Mucosa of descending colon (tissue), 3 donors: ENCODE results near the gene SH2D4B. TPM values are rescaled to one million over a fixed set of nuclear protein-coding genes. Genes with fewer than 3 reads are reported as not detected.

Experiments used
- ATAC-seq: fragments of 200-7000 bp; cut with Tn5 transposase; one replicate; pipeline ENCODE4 v1.9.1; 2020; ENCODE audit warnings: mild to moderate bottlenecking, moderate library complexity
- DNase-seq, 3 donors: peaks; one replicate each; pipeline ENCODE4 v3.0.0-alpha.2; 2020
- H3K36me3 ChIP-seq: fragments of 200-600 bp; one replicate; pipeline ENCODE4 v1.8.0; 2021; ENCODE audit warnings: low read depth, mild to moderate bottlenecking
- H3K4me1 ChIP-seq: fragments of 200-600 bp; one replicate; pipeline ENCODE4 v1.8.0; 2021; ENCODE audit warnings: low read depth, mild to moderate bottlenecking
- H3K4me3 ChIP-seq: fragments of 200-600 bp; one replicate; pipeline ENCODE4 v1.8.0; 2021; ENCODE audit warnings: mild to moderate bottlenecking
- H3K9me3 ChIP-seq: fragments of 200-600 bp; one replicate; pipeline ENCODE4 v1.8.0; 2021; ENCODE audit warnings: mild to moderate bottlenecking
- CTCF ChIP-seq: fragments of 200-600 bp; IDR thresholded peaks from one replicate; pipeline ENCODE4 v1.8.0; 2022; ENCODE audit warnings: antibody characterized with exemption, mild to moderate bottlenecking
- intact Hi-C, 2 donors: fragments of 100-400 bp; cut with DNase I in 1 of 2; cut with micrococcal nuclease in 1 of 2; formaldehyde crosslinking; loops; one replicate each; pipeline versions ENCODE4 v1.11.0 to v1.11.1; 2022; cut with DNase I, micrococcal nuclease
- total RNA-seq, 3 donors: library from RNA; stranded (reverse); fragmentation: NEBNext Ultra II Directional in 2 of 3; extraction: Animal tissue kit (Norgen Biotek cat#: 25700) in 2 of 3; gene quantifications; one replicate each; pipeline versions ENCODE4 v1.2.1 to v1.2.4, GENCODE V29; 2021 to 2023
- donor health status: DM: no; HTN: no; CAD: no; lungs with moderate emphysema.
- donor health status: DM: no; HTN: no; CAD: no.
- donor health status: DM: no; HTN: yes; CAD: no.

Gene SH2D4B
- total RNA-seq, 3 donors from 2014 or later = not detected

GRCh38 chr10:80602881-80603280 lies 65.2 kb downstream of the SH2D4B start:
- H3K4me3 ChIP-seq = no peak overlapping the region
- no peaks in the 10 kb centered on the region for H3K4me1 ChIP-seq
- DNase-seq (no peak), ATAC-seq (no peak)
- intact Hi-C loops = no loop called here
- no peaks in the 10 kb centered on the region for H3K36me3 ChIP-seq
- no peak for TF ChIP-seq CTCF
- H3K9me3 ChIP-seq = no peaks in the 10 kb centered on the region

GRCh38 chr10:80603516-80603915 lies 65.8 kb downstream of the SH2D4B start:
- Histone ChIP-seq H3K9me3 (no peaks in the 10 kb centered on the region), H3K36me3 (no peaks in the 10 kb centered on the region), H3K4me3 (no peak overlapping the region), H3K4me1 (no peaks in the 10 kb centered on the region)
- no peak for TF ChIP-seq CTCF
- ATAC-seq (no peak), DNase-seq (no peak)
- intact Hi-C loops = no loop called here

GRCh38 chr10:80608706-80609105 lies 71.0 kb downstream of the SH2D4B start:
- no peaks in the 10 kb centered on the region for H3K36me3 ChIP-seq
- ATAC-seq (no peak), DNase-seq (no peak)
- no peaks in the 10 kb centered on the region for H3K9me3 ChIP-seq
- no peak for TF ChIP-seq CTCF
- no peaks in the 10 kb centered on the region for H3K4me1 ChIP-seq
- intact Hi-C loops = no loop called here
- H3K4me3 ChIP-seq = no peak overlapping the region

GRCh38 chr10:80609331-80609730 lies 71.6 kb downstream of the SH2D4B start:
- intact Hi-C loops = no loop called here
- ATAC-seq = no peak
- Histone ChIP-seq H3K9me3 (no peaks in the 10 kb centered on the region), H3K36me3 (no peaks in the 10 kb centered on the region), H3K4me3 (no peak overlapping the region), H3K4me1 (no peaks in the 10 kb centered on the region)
- no peak for TF ChIP-seq CTCF
- no peak for DNase-seq

GRCh38 chr10:80611481-80612185 lies 73.9 kb downstream of the SH2D4B start:
- H3K4me1 ChIP-seq = no peaks in the 10 kb centered on the region
- intact Hi-C loops = no loop called here
- H3K9me3 ChIP-seq = no peaks in the 10 kb centered on the region
- H3K36me3 ChIP-seq = no peaks in the 10 kb centered on the region
- ATAC-seq (no peak), DNase-seq (no peak)
- H3K4me3 ChIP-seq = no peak overlapping the region
- TF ChIP-seq CTCF = no peak

GRCh38 chr10:80612261-80612660 lies 74.6 kb downstream of the SH2D4B start:
- DNase-seq (no peak), ATAC-seq (no peak)
- no peak for TF ChIP-seq CTCF
- intact Hi-C loops = no loop called here
- H3K4me1 ChIP-seq = no peaks in the 10 kb centered on the region
- no peak overlapping the region for H3K4me3 ChIP-seq
- no peaks in the 10 kb centered on the region for H3K9me3 ChIP-seq
- no peaks in the 10 kb centered on the region for H3K36me3 ChIP-seq
